Stimulated activated CD4-positive, alpha-beta T cell treated with anti-CD3 and anti-CD28 coated beads, Interleukin-4, amount 100 ng/mL, for 24 hours (primary cell): ENCODE data around the gene KSR2.
"Not testable (repeated sequence)": the region's sequence is repeated elsewhere in the genome, so short reads cannot be mapped to it uniquely, and the experiment has no call there.

Source experiments
- DNase-seq: peaks from one replicate; pipeline ENCODE4 v3.0.0-alpha.2; 2020

The KSR2 gene

GRCh38 chr12:117818400-117818799 is 150.4 kb downstream of the KSR2 start:
- DNase-seq: no peak

DNA sequence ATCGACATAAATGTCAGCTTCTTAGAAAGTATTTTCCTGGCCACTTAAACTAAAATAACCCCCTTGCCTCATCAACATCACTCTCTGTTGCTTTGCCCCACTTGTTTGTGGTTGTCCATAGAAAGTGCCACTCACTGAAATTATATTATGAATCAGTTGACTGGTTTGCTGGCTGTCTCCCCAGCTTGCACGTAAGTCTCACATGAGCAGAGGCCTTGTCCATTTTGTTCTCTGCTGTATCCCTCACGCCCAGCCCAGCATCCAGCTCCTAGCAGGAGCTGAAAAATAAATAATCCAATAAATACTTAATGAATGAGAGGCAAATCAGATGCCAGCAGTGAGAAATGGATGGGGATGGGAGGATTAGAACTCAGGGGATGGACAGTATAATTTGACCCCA is 159.3 kb downstream of the KSR2 start:
- DNase-seq: no peak

- DNase-seq: no peak
Measured at GRCh38 chr12:117807946-117808345, 160.8 kb downstream of the KSR2 start.

DNA sequence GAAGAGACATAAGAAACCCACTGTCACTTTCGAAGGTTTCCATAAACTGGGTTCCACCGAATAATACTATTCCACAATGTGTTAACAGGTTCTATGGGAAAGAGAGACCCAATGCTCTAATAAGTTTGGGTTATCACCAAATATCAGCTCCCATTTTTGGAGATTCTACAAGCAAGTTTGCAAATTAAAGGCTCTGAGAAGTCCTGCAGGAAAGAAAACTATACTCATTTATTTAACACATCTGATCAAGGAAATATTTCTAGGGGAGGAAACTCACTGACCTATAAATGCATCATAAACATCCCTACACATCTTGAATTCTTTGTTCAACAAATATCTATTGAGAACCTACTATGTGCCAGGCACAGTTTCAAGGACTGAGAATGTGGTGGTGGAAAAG is 161.4 kb downstream of the KSR2 start:
- DNase-seq: no peak

DNA sequence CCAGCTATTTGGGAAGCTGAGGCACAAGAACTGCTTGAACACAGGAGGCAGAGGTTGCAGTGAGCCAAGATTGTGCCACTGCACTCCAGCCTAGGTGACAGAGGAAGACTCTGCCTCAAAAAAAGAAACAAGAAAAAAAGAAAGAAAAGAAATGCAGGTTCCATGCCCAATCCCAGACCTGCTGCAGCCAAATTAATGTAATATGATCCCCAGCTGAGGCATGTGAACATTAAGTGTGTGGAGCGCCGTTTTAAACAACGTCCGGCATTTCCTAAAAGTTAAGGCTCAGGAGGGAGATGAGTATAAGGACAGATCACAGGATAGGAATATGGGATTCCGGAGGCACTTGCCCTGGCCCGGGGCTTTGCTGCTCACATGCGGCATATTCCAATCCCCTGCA is 162.9 kb downstream of the KSR2 start:
- no peak for DNase-seq

DNA sequence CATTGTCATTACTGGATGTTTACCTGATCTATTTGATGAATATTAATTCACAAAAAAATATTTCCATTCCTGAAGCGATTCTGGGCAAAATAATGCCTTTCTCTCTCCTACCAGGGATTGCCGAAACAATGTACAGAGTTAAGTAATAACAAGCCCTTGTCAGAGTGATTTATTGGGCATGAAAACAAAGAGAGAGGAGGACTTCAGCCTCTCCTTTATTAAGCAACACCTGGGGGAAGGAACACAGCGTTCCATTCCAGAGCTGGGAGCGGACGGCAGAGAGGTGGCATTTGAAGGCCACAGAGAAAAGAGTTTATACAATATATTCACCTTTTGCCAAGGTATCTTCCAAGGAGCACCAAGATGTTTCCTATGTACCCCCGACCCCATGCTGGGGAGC is 165.8 kb downstream of the KSR2 start:
- DNase-seq: no peak

GRCh38 chr12:117800711-117801110 is 168.1 kb downstream of the KSR2 start:
- DNase-seq: not testable (repeated sequence)

- DNase-seq: no peak
Measured at GRCh38 chr12:117797202-117797601, 171.6 kb downstream of the KSR2 start.

- DNase-seq: no peak
Measured at GRCh38 chr12:117792877-117793424, 175.8 kb downstream of the KSR2 start.

- no peak for DNase-seq
Measured at GRCh38 chr12:117792471-117792870, 176.3 kb downstream of the KSR2 start.

GRCh38 chr12:117790948-117791347 is 177.8 kb downstream of the KSR2 start:
- DNase-seq: no peak

- DNase-seq: no peak
Measured at GRCh38 chr12:117790198-117790597, 178.6 kb downstream of the KSR2 start.

- no peak for DNase-seq
Measured at GRCh38 chr12:117789195-117789912, 179.4 kb downstream of the KSR2 start.

GRCh38 chr12:117778656-117779055 is 190.1 kb downstream of the KSR2 start:
- DNase-seq: no peak

DNA sequence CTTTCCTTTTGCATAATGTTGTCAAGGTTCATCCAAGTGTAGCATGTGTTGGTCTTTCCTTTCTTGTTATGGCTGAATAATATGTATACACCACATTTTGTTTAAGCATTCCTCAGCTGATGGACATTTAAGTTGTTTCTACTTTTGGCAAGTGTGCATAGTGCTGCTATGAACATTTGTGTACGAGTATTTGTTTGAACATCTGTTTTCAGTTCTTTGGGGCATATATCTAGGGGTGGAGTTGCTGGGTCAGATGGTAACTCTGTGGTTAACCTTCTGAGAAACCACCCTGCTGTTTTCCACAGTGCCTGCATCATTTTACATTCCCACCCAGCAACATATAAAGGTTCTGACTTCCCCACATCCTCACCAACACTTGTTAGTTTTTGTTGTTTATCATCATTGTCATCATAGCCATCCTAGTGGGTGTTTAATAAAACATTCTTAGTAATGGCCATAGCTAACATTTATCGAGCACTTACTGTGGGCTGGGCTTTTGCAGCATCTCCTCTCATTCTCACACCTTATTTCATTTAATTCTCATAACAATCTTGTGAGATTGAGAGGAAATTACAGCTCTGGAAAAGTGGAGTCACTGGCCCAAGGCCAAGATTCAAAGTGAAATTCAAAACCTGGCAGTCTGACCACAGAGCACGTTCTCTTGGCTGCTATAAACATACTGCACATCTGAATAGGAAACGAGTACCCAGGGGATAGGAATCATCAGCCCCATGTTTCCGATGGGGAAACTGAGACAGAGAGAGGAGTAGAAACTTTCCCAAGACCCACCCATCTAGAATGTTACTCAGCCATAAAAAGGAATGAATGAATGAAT is 193.6 kb downstream of the KSR2 start:
- DNase-seq: no peak

DNA sequence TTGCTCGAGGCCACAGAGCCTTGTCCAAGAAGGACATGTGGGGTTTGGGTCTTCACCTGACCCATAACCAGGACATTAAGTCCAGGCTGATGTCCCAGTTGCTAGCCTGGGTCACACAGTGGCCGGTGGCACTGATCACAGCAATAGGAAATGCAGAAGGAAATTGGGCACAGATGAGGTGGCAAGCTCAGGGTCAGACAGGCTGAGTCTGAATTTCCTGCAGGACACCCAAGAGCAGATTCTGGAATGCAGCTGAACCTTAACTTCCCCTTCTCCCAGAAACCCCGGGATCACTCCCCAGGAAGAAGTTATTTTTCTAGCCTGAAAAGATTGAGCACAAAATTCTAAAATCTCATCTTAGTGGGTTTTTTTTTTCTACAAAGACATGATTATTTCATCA is 199.9 kb downstream of the KSR2 start:
- DNase-seq: no peak

DNA sequence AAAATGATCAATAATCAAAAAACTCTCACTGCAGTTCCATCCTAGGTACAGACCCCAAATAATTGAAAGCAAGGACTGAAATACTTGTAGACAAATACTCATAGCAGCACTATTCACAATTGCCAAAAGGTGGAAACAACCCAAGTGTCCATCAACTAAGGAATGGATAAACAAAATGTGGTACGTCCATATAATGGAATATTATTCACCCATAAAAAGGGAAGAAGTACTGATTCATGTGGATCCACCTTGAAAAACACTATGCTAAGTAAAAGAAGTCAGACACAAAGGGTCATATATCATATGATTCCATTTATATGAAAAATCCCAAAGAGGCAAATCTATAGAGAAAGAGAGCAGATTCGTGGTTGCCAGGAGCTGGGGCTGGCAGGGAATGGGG is 202.8 kb downstream of the KSR2 start:
- no peak for DNase-seq

GRCh38 chr12:117762143-117762542 is 206.6 kb downstream of the KSR2 start:
- no peak for DNase-seq

- DNase-seq: no peak
Measured at GRCh38 chr12:117761528-117762100, 207.2 kb downstream of the KSR2 start.

GRCh38 chr12:117760990-117761389 is 207.8 kb downstream of the KSR2 start:
- DNase-seq: no peak

DNA sequence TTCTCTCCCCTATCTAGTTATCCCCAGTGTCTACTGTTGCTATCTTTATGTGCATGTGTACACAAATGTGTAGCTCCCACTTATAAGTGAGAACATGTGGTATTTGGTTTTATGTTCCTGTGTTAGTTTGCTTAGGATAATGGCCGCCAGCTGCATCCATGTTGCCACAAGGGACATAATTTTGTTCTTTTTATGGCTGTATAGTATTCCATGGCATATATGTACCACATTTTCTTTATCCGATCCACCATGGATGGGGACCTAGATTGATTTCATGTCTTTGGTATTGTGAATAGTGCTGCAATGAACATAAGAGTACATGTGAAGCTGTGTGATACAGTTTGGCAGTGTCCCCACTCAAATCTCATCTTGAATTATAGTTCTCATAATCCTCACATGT is 218.1 kb downstream of the KSR2 start:
- DNase-seq: no peak

GRCh38 chr12:117749431-117749830 is 219.4 kb downstream of the KSR2 start:
- no peak for DNase-seq

- DNase-seq: not testable (repeated sequence)
Measured at GRCh38 chr12:117746358-117746757, 222.4 kb downstream of the KSR2 start.

GRCh38 chr12:117744418-117744817 is 224.4 kb downstream of the KSR2 start:
- DNase-seq: no peak
